ENCODE data around the gene LYAR. TPM values are rescaled to one million over a fixed set of nuclear protein-coding genes. Genes with fewer than 3 reads are reported as not detected.
"Not testable (repeated sequence)": the region's sequence is repeated elsewhere in the genome, so short reads cannot be mapped to it uniquely, and the experiment has no call there.

The LYAR gene
- total RNA-seq, 1 donor from 2014 or later = 12.6 TPM

DNA sequence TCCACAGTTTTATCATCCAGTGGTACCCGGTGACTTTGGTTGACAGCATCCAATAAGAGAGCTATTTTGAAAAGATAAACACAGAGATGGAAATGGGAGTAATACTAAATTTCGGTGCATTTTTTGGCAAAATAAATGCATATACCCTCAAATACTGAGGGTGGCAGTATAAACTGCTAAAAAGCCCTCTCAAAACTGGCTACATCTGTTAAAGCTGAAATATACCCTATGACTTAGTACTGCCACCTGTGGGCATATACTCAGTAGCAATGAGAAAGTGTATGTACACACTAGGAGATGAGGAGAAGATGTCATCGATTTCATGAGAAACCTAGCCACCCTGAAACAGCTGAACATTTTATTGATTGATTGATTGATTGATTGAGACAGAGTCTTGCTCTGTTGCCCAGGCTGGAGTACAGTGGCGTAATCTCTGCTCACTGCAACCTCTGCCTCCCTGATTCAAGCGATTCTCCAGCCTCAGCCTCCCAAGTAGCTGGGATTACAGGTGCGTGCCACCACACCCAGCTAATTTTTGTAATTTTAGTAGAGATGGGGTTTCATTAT, 29.7 kb downstream of the LYAR start:
- no peaks in the 10 kb centered on the region for H3K4me1 Mint-ChIP-seq
- no peak overlapping the region for H3K27ac Mint-ChIP-seq
- no peaks in the 10 kb centered on the region for H3K36me3 Mint-ChIP-seq
- TF ChIP-seq, protein P1, sequence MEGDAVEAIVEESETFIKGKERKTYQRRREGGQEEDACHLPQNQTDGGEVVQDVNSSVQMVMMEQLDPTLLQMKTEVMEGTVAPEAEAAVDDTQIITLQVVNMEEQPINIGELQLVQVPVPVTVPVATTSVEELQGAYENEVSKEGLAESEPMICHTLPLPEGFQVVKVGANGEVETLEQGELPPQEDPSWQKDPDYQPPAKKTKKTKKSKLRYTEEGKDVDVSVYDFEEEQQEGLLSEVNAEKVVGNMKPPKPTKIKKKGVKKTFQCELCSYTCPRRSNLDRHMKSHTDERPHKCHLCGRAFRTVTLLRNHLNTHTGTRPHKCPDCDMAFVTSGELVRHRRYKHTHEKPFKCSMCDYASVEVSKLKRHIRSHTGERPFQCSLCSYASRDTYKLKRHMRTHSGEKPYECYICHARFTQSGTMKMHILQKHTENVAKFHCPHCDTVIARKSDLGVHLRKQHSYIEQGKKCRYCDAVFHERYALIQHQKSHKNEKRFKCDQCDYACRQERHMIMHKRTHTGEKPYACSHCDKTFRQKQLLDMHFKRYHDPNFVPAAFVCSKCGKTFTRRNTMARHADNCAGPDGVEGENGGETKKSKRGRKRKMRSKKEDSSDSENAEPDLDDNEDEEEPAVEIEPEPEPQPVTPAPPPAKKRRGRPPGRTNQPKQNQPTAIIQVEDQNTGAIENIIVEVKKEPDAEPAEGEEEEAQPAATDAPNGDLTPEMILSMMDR (IDR thresholded peaks at IDR 0.05; ENCODE audit: unreplicated experiment) = no peak
- H3K27me3 Mint-ChIP-seq (ENCODE audit: low read depth) = peaks cover 22% of the 10 kb centered on the region
- H3K4me3 Mint-ChIP-seq = no peak overlapping the region
- no peaks in the 10 kb centered on the region for H3K9me3 Mint-ChIP-seq
- no peak for DNase-seq (ENCODE audit: low spot score in 2 of 2, unreplicated experiment in 2 of 2)

DNA sequence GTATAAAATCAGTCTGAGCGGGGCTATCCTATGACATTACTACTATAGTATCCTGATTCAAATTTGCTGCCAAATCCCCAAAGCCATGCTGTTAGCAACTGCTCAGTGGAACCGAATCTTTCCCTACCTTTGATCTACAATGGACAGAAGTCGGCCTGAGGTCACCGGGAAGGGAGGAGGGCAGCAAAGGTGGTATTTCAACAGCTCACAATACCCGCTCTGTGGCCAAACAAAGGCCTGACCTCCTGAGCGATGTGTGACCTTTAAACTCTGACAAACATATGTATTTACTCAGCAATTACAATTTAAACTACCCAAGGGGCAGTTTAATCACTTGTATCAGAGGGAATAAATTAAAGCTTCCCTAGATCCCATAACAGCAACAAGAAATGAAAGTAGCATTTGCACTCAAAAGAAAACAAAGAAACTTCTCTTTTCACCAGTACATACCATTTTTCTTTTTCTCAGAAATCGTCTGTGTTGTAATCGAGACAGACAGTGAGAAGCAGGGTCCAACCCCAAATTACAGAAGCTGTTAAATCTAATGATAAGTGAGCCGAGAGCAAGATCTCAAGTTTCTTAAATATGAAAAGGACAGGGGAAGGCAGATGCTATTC, 30.4 kb downstream of the LYAR start:
- TF ChIP-seq, protein P1 (IDR thresholded peaks at IDR 0.05; ENCODE audit: unreplicated experiment) = no peak
- H3K4me3 Mint-ChIP-seq = no peak overlapping the region
- H3K27me3 Mint-ChIP-seq (ENCODE audit: low read depth) = peaks cover 27% of the 10 kb centered on the region
- H3K36me3 Mint-ChIP-seq = no peaks in the 10 kb centered on the region
- no peaks in the 10 kb centered on the region for H3K4me1 Mint-ChIP-seq
- H3K27ac Mint-ChIP-seq = no peak overlapping the region
- no peak for DNase-seq (ENCODE audit: low spot score in 2 of 2, unreplicated experiment in 2 of 2)
- H3K9me3 Mint-ChIP-seq = no peaks in the 10 kb centered on the region

DNA sequence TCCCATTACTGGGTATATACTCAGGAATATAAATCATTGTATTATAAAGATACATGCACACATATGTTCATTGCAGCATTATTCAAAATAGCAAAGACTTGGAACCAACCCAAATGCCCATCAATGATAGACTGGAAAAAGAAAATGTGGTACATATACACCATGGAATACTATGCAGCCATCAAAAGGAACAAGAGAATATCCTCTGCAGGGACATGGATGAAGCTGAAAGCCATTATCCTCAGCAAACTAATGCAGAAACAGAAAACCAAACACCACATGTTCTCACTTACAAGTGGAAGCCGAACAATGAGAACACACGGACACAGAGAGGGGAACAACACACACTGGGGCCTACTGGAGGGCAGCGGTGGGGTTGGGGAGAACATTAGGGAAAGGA, 32.2 kb downstream of the LYAR start:
- not testable (repeated sequence) for H3K4me3 Mint-ChIP-seq

DNA sequence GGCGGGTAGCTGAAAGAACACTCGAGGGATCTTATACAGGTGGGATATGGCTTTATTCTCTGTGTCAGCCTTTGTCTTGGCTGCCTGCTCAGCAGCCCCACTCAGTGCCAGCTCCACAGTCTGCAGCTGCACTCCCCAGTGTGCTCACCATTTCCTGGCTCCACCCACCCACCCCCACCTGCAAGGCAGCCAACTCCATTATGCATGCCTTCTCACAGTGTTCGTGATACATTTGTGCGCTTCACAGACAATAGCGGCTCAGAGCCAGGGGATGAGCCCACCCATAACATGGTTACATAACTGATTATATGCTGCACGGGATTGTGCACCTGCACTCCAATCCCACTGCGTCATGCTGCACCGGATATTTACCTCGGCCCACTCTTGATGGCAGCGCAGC, 33.2 kb downstream of the LYAR start:
- Mint-ChIP-seq H3K9me3 (no peaks in the 10 kb centered on the region), H3K4me3 (no peak overlapping the region), H3K36me3 (no peaks in the 10 kb centered on the region), H3K27ac (no peak overlapping the region), H3K4me1 (no peaks in the 10 kb centered on the region), H3K27me3 (ENCODE audit: low read depth) (peaks cover 38% of the 10 kb centered on the region)
- TF ChIP-seq, protein P1 (IDR thresholded peaks at IDR 0.05; ENCODE audit: unreplicated experiment) = no peak
- no peak for DNase-seq (ENCODE audit: low spot score in 2 of 2, unreplicated experiment in 2 of 2)

More for the DNA sequence above, 32.2 kb downstream of the LYAR start:
- H3K27ac Mint-ChIP-seq; H3K36me3 Mint-ChIP-seq; H3K9me3 Mint-ChIP-seq; DNase-seq (ENCODE audit: low spot score in 2 of 2, unreplicated experiment in 2 of 2); H3K4me1 Mint-ChIP-seq: not testable (repeated sequence)
- peaks cover 38% of the 10 kb centered on the region for H3K27me3 Mint-ChIP-seq (ENCODE audit: low read depth)

DNA sequence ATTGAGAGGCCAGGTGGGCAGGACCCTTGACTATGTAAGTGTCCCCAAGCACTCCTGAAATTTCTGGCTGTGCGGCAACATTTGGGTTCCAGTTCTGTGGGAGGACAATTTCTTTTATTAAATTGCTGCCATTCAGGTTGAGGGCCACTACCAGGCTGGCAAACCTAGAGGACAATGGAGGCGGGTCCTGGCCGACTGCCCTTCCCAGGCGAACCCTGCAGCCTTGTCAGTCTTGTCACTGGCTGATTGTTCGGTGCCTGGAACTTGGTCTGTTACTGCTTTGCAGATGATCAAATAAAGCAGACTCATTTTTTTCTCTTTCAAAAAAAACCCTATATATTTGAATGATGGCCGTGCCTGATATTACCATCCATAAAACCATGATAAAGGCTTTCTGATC, 35.3 kb downstream of the LYAR start:
- Mint-ChIP-seq H3K4me1 (no peaks in the 10 kb centered on the region), H3K27ac (no peak overlapping the region), H3K27me3 (ENCODE audit: low read depth) (peaks cover 42% of the 10 kb centered on the region), H3K9me3 (no peaks in the 10 kb centered on the region), H3K36me3 (no peaks in the 10 kb centered on the region), H3K4me3 (no peak overlapping the region)
- TF ChIP-seq, protein P1 (IDR thresholded peaks at IDR 0.05; ENCODE audit: unreplicated experiment) = no peak
- DNase-seq (ENCODE audit: low spot score in 2 of 2, unreplicated experiment in 2 of 2) = no peak

DNA sequence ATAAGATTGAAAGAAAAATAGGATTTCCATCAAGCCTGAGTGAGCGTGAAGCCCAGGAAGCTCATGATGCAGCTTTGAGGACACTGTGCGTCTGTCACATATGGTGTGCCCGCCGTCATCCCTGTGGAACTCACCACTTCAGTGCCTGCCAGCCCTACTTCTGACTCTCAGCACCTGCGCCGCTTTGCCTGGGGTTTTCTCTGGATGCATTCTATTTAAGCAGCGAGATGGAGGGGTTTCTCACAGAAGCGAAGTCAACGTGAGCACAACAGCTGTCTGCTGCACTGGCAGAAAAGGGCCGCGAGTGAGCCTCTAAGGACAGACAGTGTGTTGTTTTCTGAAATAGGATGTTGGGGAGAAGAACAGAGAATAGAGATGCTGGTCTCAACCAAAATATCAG, 35.8 kb downstream of the LYAR start:
- H3K4me1 Mint-ChIP-seq = peaks cover 1% of the 10 kb centered on the region
- H3K27me3 Mint-ChIP-seq (ENCODE audit: low read depth) = peaks cover 39% of the 10 kb centered on the region
- H3K4me3 Mint-ChIP-seq = no peak overlapping the region
- no peaks in the 10 kb centered on the region for H3K9me3 Mint-ChIP-seq
- no peak overlapping the region for H3K27ac Mint-ChIP-seq
- no peaks in the 10 kb centered on the region for H3K36me3 Mint-ChIP-seq
- DNase-seq (ENCODE audit: low spot score in 2 of 2, unreplicated experiment in 2 of 2) = no peak
- TF ChIP-seq, protein P1 (IDR thresholded peaks at IDR 0.05; ENCODE audit: unreplicated experiment) = no peak
